ENCODE results near the gene POLR3E.
"Not testable (repeated sequence)": the region's sequence is repeated elsewhere in the genome, so short reads cannot be mapped to it uniquely, and the experiment has no call there.

GRCh38 chr16:22368200-22368826, 71.1 kb downstream of the POLR3E start:
- not testable (repeated sequence) for TF ChIP-seq CTCF (IDR thresholded peaks at IDR 0.05; ENCODE audit: borderline replicate concordance, extremely low read depth, low read length, poor library complexity, severe bottlenecking); EZH2 (IDR thresholded peaks at IDR 0.05; ENCODE audit: borderline replicate concordance, low read depth, low read length, severe bottlenecking)

Measured in DND-41 (cell line).